ENCODE measurements around the gene ZBTB37. TPM values are rescaled to one million over a fixed set of nuclear protein-coding genes. Genes with fewer than 3 reads are reported as not detected.
A peak's percentile ranks its signal among the peaks of the same experiment; 100 is the strongest.

The ZBTB37 gene
- total and polyA plus RNA-seq, 2 of the 4 experiments (the other 2 are of a cell fraction) = 1.0 to 13.1 TPM

DNA sequence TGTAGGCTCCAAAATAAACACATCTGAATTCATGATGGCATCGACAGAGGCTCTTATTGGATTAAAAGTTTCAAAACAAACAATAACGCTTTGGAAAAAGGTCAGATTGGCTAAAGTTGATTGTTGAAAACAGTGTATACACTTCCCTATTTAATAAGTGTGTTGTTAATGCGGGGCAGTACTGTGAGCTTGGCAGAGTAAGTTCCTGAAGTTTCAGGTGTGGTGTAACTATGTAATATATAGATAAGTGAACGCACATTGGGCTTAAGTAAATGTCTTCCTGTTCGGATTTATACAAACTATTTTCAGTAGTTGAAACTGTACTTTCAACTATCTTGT, 810 bp downstream of the ZBTB37 start:
- Histone ChIP-seq H3K27me3 (ENCODE audit: control insufficient read depth, insufficient read depth, low read length) (no peaks in the 10 kb centered on the region), H3K9me1 (ENCODE audit: insufficient read depth, low read length) (no peaks in the 10 kb centered on the region)
- BruUV-seq (replicated peaks) = no TSS peak

More for the DNA sequence above, 810 bp downstream of the ZBTB37 start:
- TF ChIP-seq FOS (IDR thresholded peaks at IDR 0.05; ENCODE audit: low read depth, low read length) (no peak), MXI1 (IDR thresholded peaks at IDR 0.05; ENCODE audit: borderline replicate concordance, low read depth, low read length) (no peak), RCOR1 (IDR thresholded peaks at IDR 0.05; ENCODE audit: insufficient replicate concordance, low read length) (no peak), SMC3 (IDR thresholded peaks at IDR 0.05; ENCODE audit: low read depth, low read length) (no peak), BHLHE40 (IDR thresholded peaks at IDR 0.05; ENCODE audit: low read depth, low read length) (no peak), CHD1 (IDR thresholded peaks at IDR 0.05; ENCODE audit: low read depth, low read length) (no peak), RFX5 (IDR thresholded peaks at IDR 0.05; ENCODE audit: low read depth, low read length) (no peak), MAFK (IDR thresholded peaks at IDR 0.05; ENCODE audit: low read depth, low read length) (no peak), CEBPB (IDR thresholded peaks at IDR 0.05; ENCODE audit: low read depth, low read length) (no peak), MAZ (IDR thresholded peaks at IDR 0.05; ENCODE audit: borderline replicate concordance, low read depth, low read length) (no peak), NFE2L2 (IDR thresholded peaks at IDR 0.05; ENCODE audit: low read depth, low read length) (no peak)
- TF ChIP-seq, protein P1, sequence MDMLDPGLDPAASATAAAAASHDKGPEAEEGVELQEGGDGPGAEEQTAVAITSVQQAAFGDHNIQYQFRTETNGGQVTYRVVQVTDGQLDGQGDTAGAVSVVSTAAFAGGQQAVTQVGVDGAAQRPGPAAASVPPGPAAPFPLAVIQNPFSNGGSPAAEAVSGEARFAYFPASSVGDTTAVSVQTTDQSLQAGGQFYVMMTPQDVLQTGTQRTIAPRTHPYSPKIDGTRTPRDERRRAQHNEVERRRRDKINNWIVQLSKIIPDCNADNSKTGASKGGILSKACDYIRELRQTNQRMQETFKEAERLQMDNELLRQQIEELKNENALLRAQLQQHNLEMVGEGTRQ (IDR thresholded peaks at IDR 0.05; ENCODE audit: low read depth, low read length) = no peak
- TF ChIP-seq, protein P2, sequence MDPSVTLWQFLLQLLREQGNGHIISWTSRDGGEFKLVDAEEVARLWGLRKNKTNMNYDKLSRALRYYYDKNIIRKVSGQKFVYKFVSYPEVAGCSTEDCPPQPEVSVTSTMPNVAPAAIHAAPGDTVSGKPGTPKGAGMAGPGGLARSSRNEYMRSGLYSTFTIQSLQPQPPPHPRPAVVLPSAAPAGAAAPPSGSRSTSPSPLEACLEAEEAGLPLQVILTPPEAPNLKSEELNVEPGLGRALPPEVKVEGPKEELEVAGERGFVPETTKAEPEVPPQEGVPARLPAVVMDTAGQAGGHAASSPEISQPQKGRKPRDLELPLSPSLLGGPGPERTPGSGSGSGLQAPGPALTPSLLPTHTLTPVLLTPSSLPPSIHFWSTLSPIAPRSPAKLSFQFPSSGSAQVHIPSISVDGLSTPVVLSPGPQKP (IDR thresholded peaks at IDR 0.05; ENCODE audit: borderline replicate concordance, low read depth, low read length) = no peak
- TF ChIP-seq, protein P3, sequence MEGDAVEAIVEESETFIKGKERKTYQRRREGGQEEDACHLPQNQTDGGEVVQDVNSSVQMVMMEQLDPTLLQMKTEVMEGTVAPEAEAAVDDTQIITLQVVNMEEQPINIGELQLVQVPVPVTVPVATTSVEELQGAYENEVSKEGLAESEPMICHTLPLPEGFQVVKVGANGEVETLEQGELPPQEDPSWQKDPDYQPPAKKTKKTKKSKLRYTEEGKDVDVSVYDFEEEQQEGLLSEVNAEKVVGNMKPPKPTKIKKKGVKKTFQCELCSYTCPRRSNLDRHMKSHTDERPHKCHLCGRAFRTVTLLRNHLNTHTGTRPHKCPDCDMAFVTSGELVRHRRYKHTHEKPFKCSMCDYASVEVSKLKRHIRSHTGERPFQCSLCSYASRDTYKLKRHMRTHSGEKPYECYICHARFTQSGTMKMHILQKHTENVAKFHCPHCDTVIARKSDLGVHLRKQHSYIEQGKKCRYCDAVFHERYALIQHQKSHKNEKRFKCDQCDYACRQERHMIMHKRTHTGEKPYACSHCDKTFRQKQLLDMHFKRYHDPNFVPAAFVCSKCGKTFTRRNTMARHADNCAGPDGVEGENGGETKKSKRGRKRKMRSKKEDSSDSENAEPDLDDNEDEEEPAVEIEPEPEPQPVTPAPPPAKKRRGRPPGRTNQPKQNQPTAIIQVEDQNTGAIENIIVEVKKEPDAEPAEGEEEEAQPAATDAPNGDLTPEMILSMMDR (conservative IDR thresholded peaks at IDR 0.05; ENCODE audit: low read depth, low read length) = no peak
- Histone ChIP-seq H3K36me3 (ENCODE audit: control insufficient read depth, insufficient read depth, low read length) (peaks cover 35% of the 10 kb centered on the region), H3K79me1 (ENCODE audit: low read depth in 1 of 2, low read length in 2 of 2) (peaks cover 12 to 57% of the 10 kb centered on the region in 2 experiments; a peak in 3 of 4 replicates), H4K5ac (ENCODE audit: low read depth, low read length) (peak overlapping the region; percentile 58; the same call in 1 of the 2 replicates), H4K91ac (ENCODE audit: insufficient read depth, low read depth, low read length) (peak overlapping the region; percentile 63; the same call in 1 of the 2 replicates), H3K9ac (ENCODE audit: low read depth, low read length) (peak overlapping the region; percentile 69), H2BK120ac (ENCODE audit: low read depth, low read length) (peak overlapping the region; percentile 74; the same call in 1 of the 2 replicates), H3K18ac (ENCODE audit: low read depth, low read length) (no peak overlapping the region; the same call in 1 of the 2 replicates), H2BK15ac (ENCODE audit: low read depth, low read length) (no peak overlapping the region), H2AK5ac (ENCODE audit: low read depth, low read length) (no peak overlapping the region), H2BK5ac (ENCODE audit: low read depth, low read length, poor library complexity, severe bottlenecking) (no peak overlapping the region), H3K4me3 (ENCODE audit: insufficient read depth, low read depth, low read length) (peak overlapping the region; percentile 60), H3K23ac (ENCODE audit: low read depth, low read length) (peak overlapping the region; percentile 50; the same call in 1 of the 2 replicates), H4K20me1 (ENCODE audit: insufficient read depth, low read length) (peaks cover 38% of the 10 kb centered on the region), H3K4ac (ENCODE audit: low read depth, low read length) (peak overlapping the region; percentile 90), H3K56ac (ENCODE audit: extremely low read depth, insufficient read depth, low read length) (peak overlapping the region; percentile 73; the same call in 1 of the 2 replicates), H2BK20ac (ENCODE audit: low read depth, low read length) (no peak overlapping the region), H3K4me2 (ENCODE audit: low read depth, low read length) (peak overlapping the region; percentile 86), H3K14ac (replicated peaks; ENCODE audit: low read depth, low read length) (peak overlapping the region; percentile 77; the same call in 1 of the 2 replicates), H2AFZ (replicated peaks; ENCODE audit: low read length, poor library complexity) (peak overlapping the region; percentile 96), H4K8ac (ENCODE audit: low read depth in 2 of 2, low read length in 2 of 2) (peak overlapping the region; percentile 79 to 85; a peak in 3 of 4 replicates), H3K4me1 (ENCODE audit: control insufficient read depth, insufficient read depth, low read length) (no peaks in the 10 kb centered on the region; the same call in 1 of the 2 replicates), H2AK9ac (replicated peaks; ENCODE audit: low read depth, low read length, poor library complexity) (peak overlapping the region; percentile 92), H3K27ac (ENCODE audit: insufficient read depth, low read length) (peak overlapping the region; percentile 79), H3K9me3 (ENCODE audit: control insufficient read depth, insufficient read depth, low read length) (no peaks in the 10 kb centered on the region)
- POLR2A ChIA-PET (ENCODE audit: unreplicated experiment) = no interaction called here
- no peak for ATAC-seq (ENCODE audit: low read depth)
- DNase-seq = no peak
- dilution Hi-C loops (cut with HindIII; ENCODE audit: low sequenced_read_pairs, unreplicated experiment) = no loop called here
- in situ Hi-C loops (cut with MboI; ENCODE audit: low sequenced_read_pairs) = no loop called here
- CTCF ChIA-PET = interaction anchor here (0.6 to 0.7 kb wide), 2 partner anchors 16 to 20 kb away, joined by 3 read pairs; no protein-coding TSS in a partner anchor
- no CpG with 5 or more reads among the region's 5 CpGs for WGBS, 2 experiments (ENCODE audit: extremely low coverage in 2 of 2, insufficient read length in 1 of 2)
- intact Hi-C loops (cut with micrococcal nuclease) = loop anchor here (5.0 kb wide), 2 partner anchors 437 to 1122 kb away; no protein-coding TSS in a partner anchor

Measured in IMR-90 (cell line).